Measurements from ENCODE around the gene SNRPD3.
A peak's percentile ranks its signal among the peaks of the same experiment; 100 is the strongest.

Gene SNRPD3

GRCh38 chr22:24518771-24519485, 36.9 kb upstream of the SNRPD3 start:
- DNase-seq (ENCODE audit: low read depth, low spot score) = no peak
- TF ChIP-seq CTCF (IDR thresholded peaks at IDR 0.05; ENCODE audit: low read depth, low read length) = no peak
- H3K4me3 ChIP-seq (ENCODE audit: low read depth, low read length) = no peak overlapping the region
- in situ Hi-C loops (cut with HindIII; ENCODE audit: low sequenced_read_pairs) = no loop called here

DNA sequence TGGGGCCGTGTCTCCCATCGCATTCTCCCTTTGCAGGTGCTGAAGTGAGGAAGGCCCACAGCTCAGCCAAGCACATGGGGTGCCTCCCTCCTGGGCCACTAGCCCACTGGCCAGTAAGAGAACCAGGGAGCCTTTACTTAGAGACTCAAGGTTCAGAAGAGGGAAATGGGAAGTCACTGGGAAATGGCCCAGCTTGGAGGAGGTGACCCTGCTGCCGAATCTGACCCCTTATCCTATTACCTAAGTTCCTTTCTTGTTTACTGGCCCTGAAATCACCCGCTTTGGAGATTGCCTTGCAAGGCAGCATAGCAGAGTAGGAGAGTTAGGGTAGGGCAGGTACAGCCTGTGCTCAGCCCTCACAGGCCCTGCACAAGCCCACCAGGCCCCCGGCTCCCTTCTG, 36.3 kb upstream of the SNRPD3 start:
- in situ Hi-C loops (cut with HindIII; ENCODE audit: low sequenced_read_pairs) = no loop called here
- TF ChIP-seq CTCF (IDR thresholded peaks at IDR 0.05; ENCODE audit: low read depth, low read length) = no peak
- DNase-seq (ENCODE audit: low read depth, low spot score) = no peak
- H3K4me3 ChIP-seq (ENCODE audit: low read depth, low read length) = no peak overlapping the region

- peak; percentile 57 for TF ChIP-seq CTCF (IDR thresholded peaks at IDR 0.05; ENCODE audit: low read depth, low read length)
- peak; percentile 64 for DNase-seq (ENCODE audit: low read depth, low spot score)
- H3K4me3 ChIP-seq (ENCODE audit: low read depth, low read length) = no peak overlapping the region
- in situ Hi-C loops (cut with HindIII; ENCODE audit: low sequenced_read_pairs) = no loop called here
Observed at GRCh38 chr22:24521791-24522245, 34.0 kb upstream of the SNRPD3 start.

- DNase-seq (ENCODE audit: low read depth, low spot score) = peak; percentile 26
- in situ Hi-C loops (cut with HindIII; ENCODE audit: low sequenced_read_pairs) = no loop called here
- no peak overlapping the region for H3K4me3 ChIP-seq (ENCODE audit: low read depth, low read length)
- no peak for TF ChIP-seq CTCF (IDR thresholded peaks at IDR 0.05; ENCODE audit: low read depth, low read length)
Observed at GRCh38 chr22:24523873-24524272, 31.9 kb upstream of the SNRPD3 start.

GRCh38 chr22:24525416-24526037, 30.3 kb upstream of the SNRPD3 start:
- in situ Hi-C loops (cut with HindIII; ENCODE audit: low sequenced_read_pairs) = no loop called here
- peak; percentile 38 for DNase-seq (ENCODE audit: low read depth, low spot score)
- H3K4me3 ChIP-seq (ENCODE audit: low read depth, low read length) = no peak overlapping the region
- peak; percentile 93 for TF ChIP-seq CTCF (IDR thresholded peaks at IDR 0.05; ENCODE audit: low read depth, low read length)

DNA sequence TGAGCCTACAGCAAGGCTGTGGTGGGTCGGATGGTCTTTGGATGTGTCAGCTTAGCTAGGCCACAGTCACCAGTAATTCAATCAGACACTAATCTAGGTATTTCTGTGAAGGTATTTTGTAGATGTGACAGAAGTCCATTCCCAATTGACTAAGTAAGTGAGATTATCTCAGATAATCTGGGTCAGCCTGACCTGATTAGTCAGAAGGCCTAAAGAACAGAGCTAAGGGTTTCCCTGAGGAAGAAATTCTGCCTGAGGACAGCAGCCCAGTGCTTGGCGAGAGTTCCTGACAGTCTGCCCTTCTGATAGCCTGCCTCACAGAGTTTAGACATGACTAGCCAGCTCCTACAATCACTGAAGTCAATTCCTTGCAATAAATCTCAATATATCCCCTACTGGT, 29.6 kb upstream of the SNRPD3 start:
- in situ Hi-C loops (cut with HindIII; ENCODE audit: low sequenced_read_pairs) = no loop called here
- no peak for DNase-seq (ENCODE audit: low read depth, low spot score)
- H3K4me3 ChIP-seq (ENCODE audit: low read depth, low read length) = no peak overlapping the region
- TF ChIP-seq CTCF (IDR thresholded peaks at IDR 0.05; ENCODE audit: low read depth, low read length) = no peak
